Stomach (tissue), 9 donors: ENCODE results near the gene MICAL2. TPM values are rescaled to one million over a fixed set of nuclear protein-coding genes. Genes with fewer than 3 reads are reported as not detected.

Experiments
- DNase-seq, 2 donors: peaks; one replicate each; pipeline versions ENCODE4 v3.0.0 to v3.0.0-alpha.2; 2013 to 2019
- H3K27ac ChIP-seq, 5 donors: fragments of 200-600 bp in 4 of 5; sonication (generic) in 4 of 5; one replicate each; pipeline ENCODE4 v1.5.1; 2013 to 2019; ENCODE audit warnings: mild to moderate bottlenecking in 1 of 5, moderate library complexity in 1 of 5
- H3K27me3 ChIP-seq, 3 donors: fragments of 200-600 bp; sonication (generic); one replicate each; pipeline ENCODE4 v1.5.1; 2017 to 2019; ENCODE audit warnings: mixed run types in 1 of 3
- H3K36me3 ChIP-seq, 4 donors: fragments of 200-600 bp; sonication (generic); 1 replicate in 3 of 4; 2 replicates in 1 of 4; pipeline ENCODE4 v1.5.1; 2016 to 2019
- H3K4me1 ChIP-seq, 4 donors: fragments of 200-600 bp; sonication (generic); one replicate each; pipeline ENCODE4 v1.5.1; 2016 to 2019
- H3K4me3 ChIP-seq, 4 donors: fragments of 200-600 bp; sonication (generic) in 3 of 4; one replicate each; pipeline ENCODE4 v1.5.1; 2016 to 2019; ENCODE audit warnings: mild to moderate bottlenecking in 1 of 4
- H3K9me3 ChIP-seq, 4 donors: fragments of 200-600 bp; sonication (generic); one replicate each; pipeline ENCODE4 v1.5.1; 2016 to 2019
- CTCF ChIP-seq, 7 experiments: fragments of 450-650 bp in 4 of 7; fragments of 200-600 bp in 3 of 7; sonication (generic) in 3 of 7; IDR thresholded peaks; one replicate each; pipeline ENCODE4 v1.5.1; 2016 to 2019; ENCODE audit warnings: antibody characterized with exemption in 7 of 7, control low read depth in 2 of 7, mild to moderate bottlenecking in 1 of 7
- EP300 ChIP-seq: sonication (generic); formaldehyde crosslinking; IDR thresholded peaks from one replicate; pipeline ENCODE4 v1.6.1; 2017; ENCODE audit warnings: antibody characterized with exemption
- POLR2A ChIP-seq, 4 donors: fragments of 450-650 bp; IDR thresholded peaks; one replicate each; pipeline ENCODE4 v1.6.1; 2016; ENCODE audit warnings: antibody characterized with exemption in 4 of 4, control low read depth in 2 of 4, mild to moderate bottlenecking in 1 of 4, moderate library complexity in 1 of 4
- POLR2AphosphoS5 ChIP-seq, 3 donors: sonication (generic); formaldehyde crosslinking; IDR thresholded peaks; one replicate each; pipeline ENCODE4 v1.6.1; 2016; ENCODE audit warnings: antibody characterized with exemption in 3 of 3
- WGBS, 5 donors: extraction: QIAGEN DNeasy Blood & Tissue Kit in 3 of 5; methylation state at CpG; one replicate each; pipeline versions ENCODE4 v1.1.5 to v1.1.7; 2013 to 2018; 5-methylcytosine and 5-hydroxymethylcytosine counted together
- intact Hi-C: fragments of 100-400 bp; cut with DNase I; formaldehyde crosslinking; loops from one replicate; pipeline ENCODE4 v1.15.1; 2023; ENCODE audit warnings: low total_unique reads
- polyA plus RNA-seq, 3 donors: library from polyadenylated mRNA; stranded (reverse); fragments of 200-250 nt; gene quantifications; one replicate each; pipeline ENCODE4 v1.2.3, GENCODE V29; 2013
- total RNA-seq, 5 donors: library from RNA; depleted of rRNA; stranded (reverse); fragments of >200 nt; gene quantifications; one replicate each; pipeline versions ENCODE4 v1.1.0 to v1.2.3, GENCODE V29; 2014 to 2016
- donor health status: healthy with polysubstance abuse.
- donor health status: Bipolar disorder and iron deficiency.
- donor health status: healthy.

The MICAL2 gene
- total and polyA plus RNA-seq, 8 donors, result 11.2 to 165 (median 83.3) TPM

DNA sequence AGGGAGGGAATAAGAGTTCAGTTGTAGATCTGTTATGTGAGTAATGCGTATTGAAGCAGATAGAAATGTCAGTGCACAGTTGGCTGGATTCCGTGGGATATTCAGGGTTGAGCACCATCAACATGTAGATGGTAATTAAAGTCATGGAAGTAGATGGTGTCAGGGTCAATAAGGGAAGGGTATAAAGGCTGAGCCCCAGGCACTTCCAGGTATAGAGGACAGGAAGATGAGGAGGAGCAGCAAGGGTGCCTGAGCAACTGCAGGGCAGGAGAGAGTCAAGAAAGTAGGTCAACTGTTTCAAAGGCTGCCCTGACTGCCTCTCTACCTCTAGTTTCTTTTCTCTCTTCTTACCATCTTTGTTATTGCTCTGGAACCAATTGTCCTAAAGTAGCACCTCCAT is 85.9 kb downstream of the MICAL2 start:
- H3K4me1 ChIP-seq, result peaks cover 18 to 46% (median 35%) of the 10 kb centered on the region in 4 donors
- H3K27ac ChIP-seq, result peak overlapping the region in 4 of 5 donors; percentile 26 to 56 (median 36)
- WGBS, 5 donors, result 78 to 91% (median 81%) methylated on average over 2 of the region's 2 CpGs
- no peaks in the 10 kb centered on the region for H3K9me3 ChIP-seq
- TF ChIP-seq CTCF (IDR thresholded peaks at IDR 0.05) (no peak), EP300 (no peak), POLR2A (IDR thresholded peaks at IDR 0.05) (no peak), POLR2AphosphoS5 (IDR thresholded peaks at IDR 0.05) (no peak)
- intact Hi-C loops, result no loop called here
- H3K27me3 ChIP-seq, result no peaks in the 10 kb centered on the region
- no peak for DNase-seq
- peak overlapping the region in 1 of 4 donors; percentile 9 for H3K4me3 ChIP-seq
- H3K36me3 ChIP-seq, result peaks cover 0 to 15% (median 4%) of the 10 kb centered on the region in 4 donors

- no peak overlapping the region for H3K4me3 ChIP-seq
Measured at GRCh38 chr11:12196872-12197271, 86.5 kb downstream of the MICAL2 start.

GRCh38 chr11:12198251-12199222 is 88.1 kb downstream of the MICAL2 start:
- intact Hi-C loops, result no loop called here
- peaks cover 18 to 49% (median 34%) of the 10 kb centered on the region in 4 donors for H3K4me1 ChIP-seq
- peak overlapping the region in 3 of 5 donors; percentile 18 to 79 (median 41) for H3K27ac ChIP-seq
- H3K9me3 ChIP-seq, result no peaks in the 10 kb centered on the region
- H3K36me3 ChIP-seq, result peaks cover 0 to 17% (median 4%) of the 10 kb centered on the region in 4 donors
- DNase-seq, result peak in 1 of 2 donors; percentile 46
- H3K27me3 ChIP-seq, result no peaks in the 10 kb centered on the region
- no peak for TF ChIP-seq POLR2AphosphoS5 (IDR thresholded peaks at IDR 0.05)
- no peak for TF ChIP-seq EP300
- TF ChIP-seq POLR2A (IDR thresholded peaks at IDR 0.05), result no peak
- TF ChIP-seq CTCF (IDR thresholded peaks at IDR 0.05), result no peak
- 55 to 92% (median 65%) methylated on average over 3 to 8 of the region's 8 CpGs for WGBS, 5 donors
- no peak overlapping the region for H3K4me3 ChIP-seq

More at GRCh38 chr11:12196872-12197271, 86.5 kb downstream of the MICAL2 start:
- Histone ChIP-seq H3K27ac (peak overlapping the region in 3 of 5 donors; percentile 33 to 56 (median 39)), H3K36me3 (peaks cover 0 to 15% (median 4%) of the 10 kb centered on the region in 4 donors), H3K27me3 (no peaks in the 10 kb centered on the region), H3K4me1 (peaks cover 18 to 50% (median 37%) of the 10 kb centered on the region in 4 donors), H3K9me3 (no peaks in the 10 kb centered on the region)
- DNase-seq, result no peak
- TF ChIP-seq POLR2A (IDR thresholded peaks at IDR 0.05) (no peak), EP300 (no peak), POLR2AphosphoS5 (IDR thresholded peaks at IDR 0.05) (no peak), CTCF (IDR thresholded peaks at IDR 0.05) (no peak)
- intact Hi-C loops, result no loop called here

- intact Hi-C loops, result no loop called here
- Histone ChIP-seq H3K36me3 (peaks cover 0 to 26% (median 8%) of the 10 kb centered on the region in 4 donors), H3K4me3 (no peak overlapping the region), H3K4me1 (peaks cover 18 to 49% (median 34%) of the 10 kb centered on the region in 4 donors), H3K27ac (peak overlapping the region in 4 of 5 donors; percentile 32 to 79 (median 57)), H3K27me3 (no peaks in the 10 kb centered on the region), H3K9me3 (no peaks in the 10 kb centered on the region)
- TF ChIP-seq POLR2A (IDR thresholded peaks at IDR 0.05), result no peak
- no peak for TF ChIP-seq EP300
- TF ChIP-seq POLR2AphosphoS5 (IDR thresholded peaks at IDR 0.05), result no peak
- no peak for TF ChIP-seq CTCF (IDR thresholded peaks at IDR 0.05)
- WGBS, 5 donors, result 61 to 79% (median 64%) methylated on average over 13 of the region's 13 CpGs
- peak in 1 of 2 donors; percentile 40 for DNase-seq
Measured at GRCh38 chr11:12199231-12199948, 89.0 kb downstream of the MICAL2 start.
